Measurements from ENCODE around the gene KRT83.
"Not testable (repeated sequence)": the region's sequence is repeated elsewhere in the genome, so short reads cannot be mapped to it uniquely, and the experiment has no call there.

KRT83 gene

DNA sequence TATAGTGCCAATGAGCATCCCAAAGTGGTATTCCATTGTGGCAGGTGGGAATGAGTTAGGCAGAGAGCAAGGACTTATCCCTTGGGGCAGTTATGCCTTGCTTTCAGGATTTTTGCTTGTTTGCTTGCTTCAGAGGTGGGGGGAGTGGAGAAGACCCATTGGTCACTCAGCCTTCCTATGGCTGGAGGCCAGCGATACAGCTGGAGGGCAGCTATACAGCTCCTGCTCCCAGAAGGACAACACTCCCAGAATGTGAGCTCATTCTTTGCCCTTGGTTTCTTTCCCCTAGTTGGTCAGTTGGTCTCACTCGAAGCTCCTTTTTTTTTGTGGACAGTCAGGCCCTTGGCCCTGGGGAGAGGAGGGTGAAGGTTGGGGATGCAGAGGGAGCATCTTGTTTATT lies 14.5 kb downstream of the KRT83 start:
- DNase-seq = no peak

DNA sequence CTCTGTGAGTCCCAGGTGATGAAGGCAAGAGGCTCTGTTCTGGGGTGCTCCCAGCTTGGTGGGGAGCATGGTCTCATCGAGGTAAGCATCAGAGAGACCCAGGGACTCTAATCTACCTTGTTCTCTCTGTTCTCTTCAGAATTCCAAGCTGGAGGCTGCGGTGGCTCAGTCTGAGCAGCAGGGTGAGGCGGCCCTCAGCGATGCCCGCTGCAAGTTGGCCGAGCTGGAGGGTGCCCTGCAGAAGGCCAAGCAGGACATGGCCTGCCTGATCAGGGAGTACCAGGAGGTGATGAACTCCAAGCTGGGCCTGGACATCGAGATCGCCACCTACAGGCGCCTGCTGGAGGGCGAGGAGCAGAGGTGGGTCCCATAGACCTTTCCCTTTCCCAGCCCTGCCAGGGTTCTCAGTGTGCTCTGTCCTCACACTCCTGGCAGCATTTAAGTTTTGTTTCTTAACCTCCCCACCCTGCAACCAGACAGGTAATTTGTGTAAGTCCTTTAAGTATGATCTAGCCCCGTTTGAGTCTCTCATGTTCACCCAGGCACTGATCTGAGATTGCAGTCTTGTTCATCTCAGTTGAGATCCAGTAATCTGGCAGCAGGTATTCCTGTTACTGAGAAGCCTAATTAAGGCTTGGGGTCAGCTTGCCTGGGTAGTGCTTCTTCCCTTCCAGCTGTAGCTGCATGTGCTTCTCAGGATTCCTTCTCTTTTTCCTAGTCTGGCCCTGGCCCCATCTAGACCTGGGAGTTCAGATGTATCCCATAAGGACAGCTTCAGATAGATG lies 15.1 kb downstream of the KRT83 start:
- no peak for DNase-seq

DNA sequence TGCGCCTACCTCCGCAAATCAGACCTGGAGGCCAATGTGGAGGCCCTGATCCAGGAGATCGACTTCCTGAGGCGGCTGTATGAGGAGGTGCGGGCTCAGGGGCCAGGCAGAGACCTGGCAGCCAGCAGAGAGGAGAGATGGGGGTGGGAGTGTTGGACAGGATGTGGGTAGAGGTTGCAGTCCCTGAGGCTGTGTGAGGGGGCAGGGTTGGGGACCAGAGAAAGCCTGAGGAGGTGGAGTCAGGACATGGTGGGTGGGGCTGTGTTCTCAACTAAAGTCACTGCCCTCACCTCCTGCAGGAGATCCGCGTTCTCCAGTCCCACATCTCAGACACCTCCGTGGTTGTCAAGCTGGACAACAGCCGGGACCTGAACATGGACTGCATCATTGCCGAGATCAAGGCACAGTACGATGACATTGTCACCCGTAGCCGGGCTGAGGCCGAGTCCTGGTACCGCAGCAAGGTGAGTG lies 16.2 kb downstream of the KRT83 start:
- peak; percentile 30 for DNase-seq

DNA sequence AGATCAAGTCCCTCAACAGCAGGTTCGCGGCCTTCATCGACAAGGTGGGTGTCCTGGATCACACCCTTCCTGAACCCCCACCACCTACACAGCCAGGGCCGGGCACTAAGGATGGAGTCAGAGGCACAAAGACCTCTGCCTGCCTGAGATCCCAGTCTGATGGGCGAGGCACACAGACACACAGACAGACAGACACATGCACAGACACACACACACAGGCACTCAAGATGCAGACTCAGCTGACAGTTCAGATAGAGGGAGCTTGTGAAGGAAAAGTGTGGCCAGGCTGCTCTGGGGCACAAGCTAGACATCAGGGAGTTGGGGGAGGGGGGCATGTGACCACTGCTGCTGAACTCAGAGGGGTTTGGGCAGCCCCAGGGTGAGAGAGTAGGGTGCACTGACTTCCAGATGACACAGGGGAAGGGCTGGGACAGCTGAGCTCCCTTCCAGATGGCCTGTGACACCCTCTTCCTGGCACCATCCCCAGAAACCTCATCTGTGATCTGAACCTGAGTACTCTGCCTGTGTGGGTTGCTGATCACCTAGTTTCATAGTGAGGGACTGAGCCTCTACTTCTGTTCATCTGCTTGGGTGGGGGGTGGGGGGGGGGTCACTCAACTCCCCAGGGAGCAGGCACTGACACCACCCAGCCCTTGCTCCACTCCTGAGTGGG lies 18.8 kb downstream of the KRT83 start:
- DNase-seq = not testable (repeated sequence)

DNA sequence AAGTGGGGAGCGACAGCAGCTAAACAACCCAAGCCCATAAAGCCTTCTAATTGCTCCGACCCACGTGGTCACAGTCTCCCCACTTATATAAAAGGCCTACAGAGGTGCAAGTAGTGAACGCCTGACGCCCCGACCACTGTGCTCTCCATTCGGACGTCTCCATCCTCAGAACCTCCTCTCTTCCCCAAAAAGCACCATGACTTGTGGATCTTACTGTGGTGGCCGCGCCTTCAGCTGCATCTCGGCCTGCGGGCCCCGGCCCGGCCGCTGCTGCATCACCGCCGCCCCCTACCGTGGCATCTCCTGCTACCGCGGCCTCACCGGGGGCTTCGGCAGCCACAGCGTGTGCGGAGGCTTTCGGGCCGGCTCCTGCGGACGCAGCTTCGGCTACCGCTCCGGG lies 19.5 kb downstream of the KRT83 start:
- DNase-seq = not testable (repeated sequence)

DNA sequence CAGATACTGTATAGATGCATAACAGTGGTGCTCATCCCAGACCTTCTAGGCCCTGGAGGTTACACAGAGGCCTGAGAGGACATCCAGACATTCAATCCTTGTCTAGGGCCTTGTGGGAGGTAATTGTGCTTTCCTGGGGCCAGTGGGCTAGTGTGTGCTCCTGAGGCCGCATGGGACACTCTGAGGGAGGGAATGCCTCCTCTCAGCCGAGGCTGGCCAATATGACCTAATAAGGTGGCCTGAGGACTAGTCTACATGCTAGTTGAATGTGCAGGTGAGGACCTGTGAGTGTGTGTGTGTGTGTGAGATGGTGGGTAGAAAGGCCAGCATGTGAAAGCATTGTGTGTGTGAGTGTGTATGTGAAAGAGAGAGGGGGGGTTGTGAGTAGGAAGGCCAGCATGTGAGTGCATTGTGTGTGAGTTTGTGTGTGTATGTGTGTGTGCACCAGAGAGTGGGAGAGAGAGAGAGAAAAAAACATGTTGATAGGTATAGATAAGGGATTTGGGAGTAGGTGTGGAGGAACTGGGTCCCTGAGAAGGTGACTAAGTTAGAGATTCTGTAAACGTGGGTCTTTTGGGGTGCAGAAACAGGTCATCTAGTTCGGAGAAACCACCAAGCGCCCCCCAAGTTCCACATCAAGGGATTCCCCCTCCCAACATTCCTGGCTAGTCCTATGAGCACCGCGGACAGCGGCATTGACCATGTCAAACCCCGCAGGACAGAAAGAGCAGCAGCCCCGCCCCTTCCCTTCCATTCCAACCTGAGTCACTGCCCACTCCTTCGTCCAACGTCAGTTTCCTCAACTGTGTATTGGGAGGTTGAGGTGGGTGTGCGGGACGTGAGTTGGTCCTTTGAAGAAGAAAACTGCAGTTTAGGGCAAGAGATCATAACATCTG lies 20.2 kb downstream of the KRT83 start:
- DNase-seq = no peak

- DNase-seq = no peak
These were observed 22.5 kb downstream of the KRT83 start for GRCh38 chr12:52298677-52299190.

DNA sequence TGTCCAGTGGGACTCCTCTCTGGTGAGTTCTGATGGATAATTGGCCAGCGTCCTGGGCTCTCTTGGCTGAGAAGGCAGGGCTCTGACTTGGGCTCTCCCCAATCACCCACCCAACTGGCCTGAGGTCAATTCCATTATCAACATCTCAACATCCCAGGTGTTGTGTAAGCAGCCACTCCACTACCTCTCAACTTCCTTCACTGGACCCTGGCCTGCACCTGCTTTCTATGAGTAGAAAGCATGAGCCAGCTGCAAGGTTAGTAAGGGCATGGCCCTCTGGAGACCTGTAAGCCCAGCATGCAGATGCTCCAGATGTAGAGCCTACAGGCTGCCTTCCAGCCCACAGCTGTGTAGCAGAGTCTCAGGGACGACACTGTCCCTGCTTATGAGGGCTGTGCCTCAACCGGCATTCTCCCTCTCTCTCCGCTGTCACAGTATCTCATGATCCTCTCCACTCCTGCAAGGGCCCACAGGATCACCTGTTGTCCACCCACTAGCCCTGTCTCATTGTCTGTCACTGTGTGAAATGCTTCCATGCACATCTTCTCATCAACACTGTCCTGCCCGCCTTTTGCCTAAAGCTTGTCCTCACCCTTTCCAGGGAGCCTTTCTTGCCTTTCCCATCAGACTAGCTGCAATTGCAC lies 24.5 kb downstream of the KRT83 start:
- no peak for DNase-seq

DNA sequence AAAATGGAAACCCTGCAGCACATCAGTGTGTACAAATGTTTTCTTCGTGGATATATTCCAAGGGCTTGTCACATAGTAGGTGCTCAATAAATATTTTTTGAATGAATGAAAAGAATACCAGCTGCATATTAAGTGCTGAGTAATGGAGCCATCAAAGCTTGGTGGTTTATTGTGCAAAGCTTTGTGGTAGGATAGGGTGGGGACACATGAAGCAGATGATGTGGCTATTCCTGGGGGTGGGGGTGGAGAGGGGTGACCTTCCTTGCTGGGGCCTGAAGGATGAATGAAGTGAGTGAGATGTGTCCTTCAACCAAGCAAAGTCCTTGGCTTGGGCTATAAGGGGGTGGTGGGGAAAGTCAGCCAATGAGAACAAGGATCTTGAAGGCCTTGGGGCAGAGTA lies 25.5 kb downstream of the KRT83 start:
- no peak for DNase-seq

- DNase-seq = no peak
These were observed 26.4 kb downstream of the KRT83 start for GRCh38 chr12:52294803-52295202.

DNA sequence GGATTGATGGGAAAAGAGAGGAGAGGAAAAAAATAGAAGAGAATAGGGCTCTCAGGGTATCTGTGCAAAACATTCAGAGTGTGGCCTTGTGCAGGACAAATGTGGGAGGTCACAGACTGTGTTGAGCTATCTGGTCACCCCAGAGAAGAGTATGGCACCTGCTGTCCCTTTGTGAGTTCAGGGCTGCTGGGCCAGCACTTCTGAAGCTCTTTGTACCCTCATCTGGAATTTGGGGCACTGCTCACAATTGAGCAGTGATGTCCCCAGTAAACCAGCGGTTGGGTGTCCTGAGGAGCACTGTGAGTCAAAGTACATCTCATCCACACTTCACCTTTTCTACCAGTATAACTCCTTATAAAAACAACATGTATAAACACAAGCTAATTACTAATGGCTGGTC lies 27.3 kb downstream of the KRT83 start:
- DNase-seq = no peak

DNA sequence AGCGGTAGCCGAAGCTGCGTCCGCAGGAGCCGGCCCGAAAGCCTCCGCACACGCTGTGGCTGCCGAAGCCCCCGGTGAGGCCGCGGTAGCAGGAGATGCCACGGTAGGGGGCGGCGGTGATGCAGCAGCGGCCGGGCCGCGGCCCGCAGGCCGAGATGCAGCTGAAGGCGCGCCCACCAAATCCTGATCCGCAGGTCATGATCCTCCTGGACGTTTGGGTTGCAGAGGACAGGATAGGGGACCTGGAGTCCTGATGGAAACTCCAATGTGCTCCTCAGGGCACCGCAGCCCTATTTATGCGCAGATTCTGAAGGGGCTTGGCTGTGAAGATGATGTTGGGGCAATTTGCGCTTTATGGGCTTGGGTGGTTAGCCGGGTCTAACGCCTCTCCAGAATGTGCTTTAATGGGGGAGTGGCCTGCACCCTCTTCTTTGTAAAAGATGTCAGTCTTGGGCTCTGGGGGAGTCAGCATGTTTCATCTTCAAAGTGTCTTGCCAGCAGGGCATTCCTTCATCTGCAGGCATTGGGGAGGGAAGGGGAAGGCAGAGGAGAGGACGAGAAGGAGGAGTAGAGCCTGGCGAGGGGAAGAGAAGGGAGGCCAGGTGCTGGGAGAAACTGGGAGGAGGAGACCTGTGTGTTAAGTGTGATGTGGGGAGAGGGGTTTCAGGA lies 29.8 kb downstream of the KRT83 start, which contains the start of gene KRT81:
TSS of gene KRT81 (minus strand) at position 268 of the 669 bp plus-strand sequence. CDS start at position 199, 69 bp downstream.
- DNase-seq = no peak

GRCh38 chr12:52290483-52291134 lies 30.6 kb downstream of the KRT83 start:
- DNase-seq = not testable (repeated sequence)

DNA sequence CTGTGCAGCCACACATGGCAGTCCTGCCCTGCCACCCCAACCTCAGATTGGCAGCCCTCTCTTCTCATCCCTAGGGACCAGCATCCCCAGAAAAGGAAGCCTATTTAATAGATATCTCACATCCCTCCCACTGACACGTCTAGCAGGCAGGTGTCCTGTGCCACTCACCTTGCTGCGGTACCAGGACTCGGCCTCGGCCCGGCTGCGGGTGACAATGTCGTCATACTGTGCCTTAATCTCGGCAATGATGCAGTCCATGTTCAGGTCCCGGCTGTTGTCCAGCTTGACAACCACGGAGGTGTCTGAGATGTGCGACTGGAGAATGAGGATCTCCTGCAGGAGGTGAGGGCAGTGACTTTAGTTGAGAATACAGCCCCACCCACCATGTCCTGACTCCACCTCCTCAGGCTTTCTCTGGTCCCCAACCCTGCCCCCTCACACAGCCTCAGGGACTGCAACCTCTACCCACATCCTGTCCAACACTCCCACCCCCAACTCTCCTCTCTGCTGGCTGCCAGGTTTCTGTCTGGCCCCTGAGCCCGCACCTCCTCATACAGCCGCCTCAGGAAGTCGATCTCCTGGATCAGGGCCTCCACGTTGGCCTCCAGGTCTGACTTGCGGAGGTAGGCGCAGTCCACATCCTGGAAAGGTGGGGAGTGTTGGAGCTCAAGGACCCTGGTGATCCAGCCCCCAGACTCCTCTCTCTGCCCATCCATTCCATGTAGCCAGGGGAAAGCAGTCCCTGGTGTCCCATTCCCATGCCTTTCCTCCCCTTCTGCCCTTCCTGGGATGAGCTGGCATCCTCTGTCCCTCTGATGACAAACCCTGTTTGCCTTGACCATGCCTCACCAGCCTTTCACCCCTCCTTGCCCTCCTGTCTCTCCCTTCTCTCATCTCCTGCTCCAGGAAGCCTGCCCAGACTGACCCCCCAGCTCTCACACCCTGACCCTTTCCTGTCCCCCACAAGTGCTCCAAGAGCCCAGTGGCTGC lies 33.1 kb downstream of the KRT83 start:
- not testable (repeated sequence) for DNase-seq

- DNase-seq = not testable (repeated sequence)
These were observed 34.1 kb downstream of the KRT83 start for GRCh38 chr12:52286857-52287785.

- DNase-seq = no peak
These were observed 35.2 kb downstream of the KRT83 start for GRCh38 chr12:52285851-52286530.

GRCh38 chr12:52285172-52285745 lies 35.9 kb downstream of the KRT83 start:
- DNase-seq = no peak

All from CD4-positive, alpha-beta T cell treated with Interferon gamma for 1 hour (primary cell).